Small intestine (tissue), 7 donors: ENCODE results near the gene TRAPPC12. TPM values are rescaled to one million over a fixed set of nuclear protein-coding genes. Genes with fewer than 3 reads are reported as not detected.

Source experiments
- DNase-seq, 2 donors: peaks; one replicate each; pipeline versions ENCODE4 v3.0.0 to v3.0.0-alpha.2; 2013
- FAIRE-seq: peaks from 2 replicates; lab custom pipeline; 2012; peaks lifted over from hg19 to GRCh38; lab: Jason Lieb, UNC
- H3K27ac ChIP-seq, 3 donors: one replicate each; pipeline ENCODE4 v1.5.1; 2013; ENCODE audit warnings: low read length in 2 of 3, mild to moderate bottlenecking in 2 of 3, control low read depth in 1 of 3, inconsistent platforms in 1 of 3, low read depth in 1 of 3, moderate library complexity in 1 of 3
- H3K27me3 ChIP-seq, 3 donors: one replicate each; pipeline ENCODE4 v1.6.1; 2013; ENCODE audit warnings: low read length in 3 of 3, inconsistent platforms in 1 of 3; ENCODE audit not compliant: control insufficient read depth in 3 of 3, insufficient read depth in 3 of 3
- H3K36me3 ChIP-seq, 3 donors: one replicate each; pipeline ENCODE4 v1.6.1; 2013; ENCODE audit warnings: low read length in 3 of 3, inconsistent platforms in 1 of 3, low read depth in 1 of 3, mild to moderate bottlenecking in 1 of 3, moderate library complexity in 1 of 3; ENCODE audit not compliant: control insufficient read depth in 3 of 3, insufficient read depth in 2 of 3
- H3K4me1 ChIP-seq, 3 donors: one replicate each; pipeline ENCODE4 v1.6.1; 2013; ENCODE audit warnings: low read length in 2 of 3, inconsistent platforms in 1 of 3, low read depth in 1 of 3, mild to moderate bottlenecking in 1 of 3, moderate library complexity in 1 of 3; ENCODE audit not compliant: control insufficient read depth in 3 of 3, insufficient read depth in 2 of 3
- H3K4me3 ChIP-seq, 3 donors: one replicate each; pipeline ENCODE4 v1.5.1; 2013; ENCODE audit warnings: low read length in 3 of 3, control low read depth in 1 of 3, inconsistent platforms in 1 of 3, low read depth in 1 of 3, mild to moderate bottlenecking in 1 of 3, moderate library complexity in 1 of 3
- H3K9me3 ChIP-seq, 2 donors: one replicate each; pipeline ENCODE4 v1.6.1; 2013; ENCODE audit warnings: low read depth in 1 of 2, low read length in 1 of 2; ENCODE audit not compliant: control insufficient read depth in 2 of 2, insufficient read depth in 1 of 2
- WGBS, 3 donors: extraction: QIAGEN DNeasy Blood & Tissue Kit; methylation state at CpG; one replicate each; pipeline ENCODE4 v1.1.7; 2013; 5-methylcytosine and 5-hydroxymethylcytosine counted together
- polyA plus RNA-seq, 4 donors: library from polyadenylated mRNA; stranded (reverse) in 3 of 4; unstranded in 1 of 4; fragments of 200-250 nt in 3 of 4; fragments of 120-200 nt in 1 of 4; gene quantifications; one replicate each; pipeline versions ENCODE4 v1.2.1 to v1.2.3, GENCODE V29; 2013
- donor health status: healthy with polysubstance abuse.
- donor health status: control.
- donor health status: control.
- donor health status: Bipolar disorder and iron deficiency.
- donor health status: healthy.

Gene TRAPPC12
- polyA plus RNA-seq, 4 donors = 43.9 to 120 (median 87.9) TPM

DNA sequence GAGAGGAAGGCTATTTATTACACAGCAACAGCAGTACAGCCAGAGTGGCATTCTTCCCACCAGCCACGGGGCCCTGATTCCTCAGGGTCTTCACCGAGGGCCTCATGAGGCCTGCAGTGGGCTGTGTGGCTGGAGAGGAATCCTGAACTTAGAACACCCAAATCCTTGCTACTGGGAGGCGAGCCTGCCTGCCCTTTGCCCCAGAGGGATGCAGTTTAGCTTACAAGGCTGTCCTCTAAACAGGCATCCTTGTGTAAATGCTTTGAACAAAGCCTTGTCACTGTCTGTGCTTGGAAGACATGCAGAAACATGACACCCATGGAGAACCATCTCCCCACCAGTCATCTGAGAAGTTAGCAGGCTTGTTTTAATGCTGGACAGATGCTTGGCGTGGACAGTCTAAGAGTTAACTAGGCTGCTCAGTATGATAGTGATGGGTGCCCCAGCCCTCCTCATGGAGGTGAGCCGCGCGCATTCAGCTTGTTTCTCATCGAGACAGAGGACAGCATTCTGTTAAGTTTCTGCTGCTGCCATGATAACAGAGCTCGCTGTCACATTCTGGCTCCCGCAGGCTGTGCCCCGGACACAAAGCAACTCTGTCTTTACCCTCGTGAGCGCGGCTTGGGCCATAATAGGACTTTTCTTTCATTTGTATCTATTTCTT lies 97.0 kb downstream of the TRAPPC12 start:
- no peaks in the 10 kb centered on the region for H3K9me3 ChIP-seq
- FAIRE-seq = no peak
- no peak overlapping the region for H3K27ac ChIP-seq
- peaks cover 0 to 8% (median 0%) of the 10 kb centered on the region in 3 donors for H3K4me1 ChIP-seq
- H3K27me3 ChIP-seq = no peaks in the 10 kb centered on the region
- no peak overlapping the region for H3K4me3 ChIP-seq
- H3K36me3 ChIP-seq = peaks cover 4 to 66% (median 14%) of the 10 kb centered on the region in 3 donors
- WGBS, 3 donors = 79 to 91% (median 91%) methylated on average over 14 of the region's 14 CpGs
- DNase-seq = no peak

DNA sequence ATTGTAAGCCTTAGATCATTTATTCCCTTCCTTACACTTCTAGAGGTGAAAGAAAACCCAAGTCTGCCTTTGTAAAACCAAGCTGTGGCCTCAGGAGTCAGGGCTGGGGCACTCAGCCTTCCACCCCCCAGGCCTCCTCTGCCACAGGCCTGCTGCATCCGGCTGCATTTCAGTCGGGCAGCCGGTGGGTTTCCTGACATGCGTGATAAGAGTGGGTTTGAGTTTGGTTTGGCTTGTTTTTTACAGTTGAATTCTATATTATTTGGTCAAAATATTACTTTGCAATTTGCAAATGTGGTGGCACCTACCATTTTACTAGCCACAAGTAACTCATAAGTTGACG lies 97.5 kb downstream of the TRAPPC12 start:
- Histone ChIP-seq H3K9me3 (no peaks in the 10 kb centered on the region), H3K27me3 (no peaks in the 10 kb centered on the region), H3K4me1 (peaks cover 0 to 8% (median 0%) of the 10 kb centered on the region in 3 donors), H3K4me3 (no peak overlapping the region), H3K27ac (no peak overlapping the region), H3K36me3 (peaks cover 4 to 67% (median 11%) of the 10 kb centered on the region in 3 donors)
- FAIRE-seq (no peak), DNase-seq (no peak)
- WGBS, 3 donors = 66 to 95% (median 87%) methylated on average over 5 of the region's 5 CpGs

GRCh38 chr2:3478846-3479385 lies 99.4 kb downstream of the TRAPPC12 start:
- H3K9me3 ChIP-seq = no peaks in the 10 kb centered on the region
- H3K36me3 ChIP-seq = peaks cover 2 to 62% (median 3%) of the 10 kb centered on the region in 3 donors
- H3K4me3 ChIP-seq = no peak overlapping the region
- no peak overlapping the region for H3K27ac ChIP-seq
- 92 to 97% (median 94%) methylated on average over 19 of the region's 19 CpGs for WGBS, 3 donors
- DNase-seq (no peak), FAIRE-seq (no peak)
- H3K4me1 ChIP-seq = peaks cover 0 to 16% (median 0%) of the 10 kb centered on the region in 3 donors
- no peaks in the 10 kb centered on the region for H3K27me3 ChIP-seq

- Histone ChIP-seq H3K27me3 (no peaks in the 10 kb centered on the region), H3K9me3 (no peaks in the 10 kb centered on the region), H3K4me3 (no peak overlapping the region), H3K4me1 (peaks cover 0 to 17% (median 0%) of the 10 kb centered on the region in 3 donors), H3K27ac (no peak overlapping the region), H3K36me3 (peaks cover 2 to 64% (median 3%) of the 10 kb centered on the region in 3 donors)
- DNase-seq (no peak), FAIRE-seq (no peak)
- 83 to 86% (median 85%) methylated on average over 31 of the region's 31 CpGs for WGBS, 3 donors
Observed at GRCh38 chr2:3479430-3480320, 100.2 kb downstream of the TRAPPC12 start.

DNA sequence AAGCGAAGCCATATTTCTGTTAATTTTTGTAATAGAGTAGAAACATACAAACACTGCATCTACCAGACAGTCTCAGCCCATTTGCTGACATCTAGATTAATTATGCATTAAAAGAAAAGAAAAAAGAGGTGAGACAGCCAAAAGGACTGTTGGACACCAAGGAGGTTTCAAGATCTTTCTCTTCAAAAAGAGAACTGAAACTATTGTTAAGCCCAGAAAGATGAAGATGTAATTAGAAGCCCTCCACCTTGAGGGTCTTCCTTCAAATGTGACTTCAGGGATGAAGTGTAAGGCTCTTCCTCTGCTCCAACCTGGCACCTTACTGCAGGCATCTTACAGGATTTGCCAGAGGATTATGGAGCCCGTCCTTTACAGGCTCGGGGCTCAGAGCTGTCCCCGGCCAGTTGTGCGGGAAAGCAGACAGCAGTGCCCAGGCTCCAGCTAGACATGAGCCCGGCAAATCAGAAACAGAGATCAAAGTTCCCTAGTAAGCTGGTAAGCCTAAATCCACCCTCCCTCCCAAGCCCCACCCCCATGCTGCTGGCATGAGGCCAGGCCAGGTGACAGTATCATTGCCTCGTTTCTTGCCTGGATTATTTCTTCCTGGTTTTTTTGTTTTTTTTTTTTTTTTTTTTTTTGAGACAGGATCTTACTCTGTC lies 101.0 kb downstream of the TRAPPC12 start:
- H3K4me1 ChIP-seq = peaks cover 0 to 17% (median 0%) of the 10 kb centered on the region in 3 donors
- H3K36me3 ChIP-seq = peaks cover 2 to 66% (median 3%) of the 10 kb centered on the region in 3 donors
- WGBS, 3 donors = 26 to 52% (median 42%) methylated on average over 7 of the region's 7 CpGs
- DNase-seq (peak; percentile 97), FAIRE-seq (no peak)
- no peaks in the 10 kb centered on the region for H3K9me3 ChIP-seq
- H3K27me3 ChIP-seq = no peaks in the 10 kb centered on the region
- no peak overlapping the region for H3K4me3 ChIP-seq
- peak overlapping the region in 1 of 3 donors; percentile 37 for H3K27ac ChIP-seq

DNA sequence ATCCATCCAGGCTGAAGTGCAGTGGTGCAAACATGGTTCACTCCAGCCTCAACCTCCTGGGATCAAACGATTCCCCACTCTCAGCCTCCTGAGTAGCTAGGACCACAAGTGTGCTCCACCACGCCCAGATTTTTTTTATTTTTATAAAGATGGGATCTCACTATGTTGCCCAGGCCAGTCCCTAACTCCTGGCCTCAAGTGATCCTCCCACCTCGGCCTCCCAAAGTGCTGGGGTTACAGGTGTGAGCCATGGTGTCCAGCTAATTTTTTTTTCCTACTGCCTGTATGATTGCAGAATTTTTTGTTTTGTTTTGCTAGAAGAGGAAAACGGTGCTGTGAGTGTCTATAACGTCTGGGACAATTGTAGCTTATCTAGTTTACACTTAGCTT lies 101.5 kb downstream of the TRAPPC12 start:
- H3K36me3 ChIP-seq = peaks cover 2 to 61% (median 3%) of the 10 kb centered on the region in 3 donors
- peak overlapping the region in 1 of 3 donors; percentile 37 for H3K27ac ChIP-seq
- H3K4me3 ChIP-seq = no peak overlapping the region
- 36 to 71% (median 57%) methylated on average over 5 of the region's 5 CpGs for WGBS, 3 donors
- DNase-seq (no peak), FAIRE-seq (no peak)
- H3K9me3 ChIP-seq = no peaks in the 10 kb centered on the region
- peaks cover 0 to 17% (median 0%) of the 10 kb centered on the region in 3 donors for H3K4me1 ChIP-seq
- H3K27me3 ChIP-seq = no peaks in the 10 kb centered on the region

GRCh38 chr2:3481736-3482362 lies 102.4 kb downstream of the TRAPPC12 start:
- no peak for FAIRE-seq
- peaks cover 0 to 55% (median 3%) of the 10 kb centered on the region in 3 donors for H3K36me3 ChIP-seq
- no peak for DNase-seq

More at GRCh38 chr2:3481736-3482362, 102.4 kb downstream of the TRAPPC12 start:
- 91 to 95% (median 94%) methylated on average over 20 of the region's 20 CpGs for WGBS, 3 donors
- no peak overlapping the region for H3K4me3 ChIP-seq
- peaks cover 0 to 17% (median 0%) of the 10 kb centered on the region in 3 donors for H3K4me1 ChIP-seq
- no peaks in the 10 kb centered on the region for H3K27me3 ChIP-seq
- peaks cover 0 to 3% of the 10 kb centered on the region in 2 donors for H3K9me3 ChIP-seq
- H3K27ac ChIP-seq = no peak overlapping the region
